Measurements from ENCODE around the gene IL20RA.
"Not testable (repeated sequence)": the region's sequence is repeated elsewhere in the genome, so short reads cannot be mapped to it uniquely, and the experiment has no call there.

IL20RA gene

DNA sequence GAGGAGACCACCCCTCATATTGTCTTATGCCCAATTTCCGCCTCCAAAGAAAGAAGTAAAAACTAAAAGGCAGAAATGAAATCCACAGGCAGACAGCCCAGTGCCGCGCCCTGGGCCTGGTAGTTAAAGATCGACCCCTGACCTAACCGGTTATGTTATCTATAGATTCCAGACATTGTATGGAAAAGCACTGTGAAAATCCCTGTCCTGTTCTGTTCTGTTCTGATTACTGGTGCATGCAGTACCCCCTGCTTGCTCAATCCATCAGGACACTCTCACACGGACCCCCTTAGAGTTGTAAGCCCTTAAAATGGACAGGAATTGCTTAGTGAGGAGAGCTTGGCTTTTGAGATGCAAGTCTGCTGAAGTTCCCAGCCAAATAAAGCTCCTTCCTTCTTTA, 84.8 kb downstream of the IL20RA start:
- H3K4me3 ChIP-seq (ENCODE audit: low read length); H3K27ac ChIP-seq (ENCODE audit: low read depth, low read length); H3K4me1 ChIP-seq (ENCODE audit: control insufficient read depth, insufficient read depth, low read length); H3K9ac ChIP-seq (ENCODE audit: low read length); H3K27me3 ChIP-seq (ENCODE audit: control insufficient read depth, insufficient read depth, low read length); H3K36me3 ChIP-seq (ENCODE audit: control insufficient read depth, insufficient read depth, low read length): not testable (repeated sequence)

DNA sequence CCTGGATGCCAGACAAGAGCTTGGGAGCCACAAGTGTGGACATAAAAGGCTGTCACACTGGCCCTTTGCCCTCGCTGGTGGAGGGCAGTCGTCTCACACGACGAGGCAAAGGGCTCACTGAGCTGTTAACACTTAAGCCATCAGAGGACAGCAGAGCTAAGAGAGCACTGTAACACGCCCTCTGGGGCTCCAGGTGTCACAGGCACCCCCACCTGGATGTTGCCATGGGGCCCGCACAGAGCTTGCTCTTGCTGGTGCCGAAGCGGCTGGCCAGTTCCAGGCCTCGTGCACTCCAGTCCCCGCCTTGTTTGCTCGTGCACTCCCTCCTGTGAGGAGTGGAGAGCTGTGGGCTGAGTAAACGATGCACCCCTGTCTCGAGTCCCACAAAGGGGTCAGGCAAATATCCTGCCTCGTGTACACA, 85.3 kb downstream of the IL20RA start:
- Histone ChIP-seq H3K27me3 (ENCODE audit: control insufficient read depth, insufficient read depth, low read length) (no peaks in the 10 kb centered on the region), H3K9ac (ENCODE audit: low read length) (no peak overlapping the region), H3K27ac (ENCODE audit: low read depth, low read length) (no peak overlapping the region), H3K36me3 (ENCODE audit: control insufficient read depth, insufficient read depth, low read length) (no peaks in the 10 kb centered on the region), H3K4me3 (ENCODE audit: low read length) (no peak overlapping the region), H3K4me1 (ENCODE audit: control insufficient read depth, insufficient read depth, low read length) (no peaks in the 10 kb centered on the region)

DNA sequence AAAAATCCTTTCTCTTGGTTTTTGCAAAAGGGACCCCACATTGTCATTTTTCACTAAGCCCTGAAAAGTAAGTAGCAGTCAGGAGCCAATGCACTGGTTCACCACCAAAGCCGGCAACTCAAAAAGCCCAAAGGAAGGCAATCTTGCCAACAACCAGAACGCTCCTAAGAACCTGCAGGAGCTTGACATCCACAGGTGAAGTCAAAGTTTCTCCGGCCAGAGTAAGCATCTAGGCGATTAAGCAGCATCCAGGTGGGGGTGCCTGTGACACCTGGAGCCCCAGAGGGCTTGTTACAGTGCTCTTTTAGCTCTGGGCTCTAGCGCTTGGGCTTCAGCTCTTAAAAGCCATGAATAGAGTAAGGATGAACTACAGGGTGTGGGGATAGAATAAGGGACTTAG, 86.6 kb downstream of the IL20RA start:
- H3K27ac ChIP-seq (ENCODE audit: low read depth, low read length): no peak overlapping the region
- H3K4me3 ChIP-seq (ENCODE audit: low read length): no peak overlapping the region
- H3K4me1 ChIP-seq (ENCODE audit: control insufficient read depth, insufficient read depth, low read length): no peaks in the 10 kb centered on the region
- H3K27me3 ChIP-seq (ENCODE audit: control insufficient read depth, insufficient read depth, low read length): no peaks in the 10 kb centered on the region
- H3K36me3 ChIP-seq (ENCODE audit: control insufficient read depth, insufficient read depth, low read length): no peaks in the 10 kb centered on the region
- H3K9ac ChIP-seq (ENCODE audit: low read length): no peak overlapping the region

DNA sequence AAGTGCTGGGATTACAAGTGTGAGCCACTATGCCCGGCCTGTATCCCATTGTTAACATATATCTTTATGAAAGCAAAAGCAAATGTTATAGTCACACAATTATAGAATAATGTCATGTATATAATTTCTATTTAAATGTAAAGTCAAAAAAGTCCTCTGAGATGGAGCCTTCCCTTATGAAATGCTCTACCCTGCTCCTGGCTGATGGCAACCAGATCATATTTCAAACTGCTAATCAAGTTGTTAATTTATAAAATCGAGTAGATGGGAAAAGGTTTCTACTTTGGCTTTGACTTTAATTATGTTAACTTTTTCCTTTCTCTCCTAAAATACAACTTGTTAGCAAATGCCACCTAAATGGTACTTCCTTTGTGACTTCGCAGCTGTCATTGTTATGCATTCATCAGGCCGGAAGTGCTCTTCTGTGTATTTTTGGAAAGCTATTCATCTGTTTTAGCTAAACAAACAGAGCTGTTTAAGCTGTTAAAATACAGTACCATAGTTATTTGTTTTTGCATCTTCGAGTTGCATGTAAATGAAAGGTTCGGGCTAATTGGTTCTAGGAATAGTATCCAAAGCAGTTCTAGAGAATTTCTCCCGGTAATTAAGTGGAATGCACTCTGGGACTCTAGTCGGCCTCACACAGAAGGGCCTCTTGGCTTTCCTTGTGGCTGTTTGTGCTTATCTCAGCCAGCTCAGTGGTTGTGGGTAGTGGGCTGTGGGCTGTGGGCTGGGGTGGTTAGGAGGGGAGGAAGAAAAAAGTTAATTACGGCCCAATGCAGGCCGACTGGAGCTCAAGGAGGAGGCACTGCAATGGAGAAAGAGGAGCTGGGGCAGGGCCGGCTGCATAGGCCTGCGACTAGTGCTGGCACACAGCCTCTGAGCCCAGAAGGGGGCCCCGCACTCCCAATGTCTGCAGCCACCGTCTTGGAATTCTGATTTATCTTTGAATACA, 87.9 kb downstream of the IL20RA start:
- H3K4me1 ChIP-seq (ENCODE audit: control insufficient read depth, insufficient read depth, low read length): no peaks in the 10 kb centered on the region
- H3K9ac ChIP-seq (ENCODE audit: low read length): no peak overlapping the region
- H3K27ac ChIP-seq (ENCODE audit: low read depth, low read length): no peak overlapping the region
- no peaks in the 10 kb centered on the region for H3K27me3 ChIP-seq (ENCODE audit: control insufficient read depth, insufficient read depth, low read length)
- H3K36me3 ChIP-seq (ENCODE audit: control insufficient read depth, insufficient read depth, low read length): no peaks in the 10 kb centered on the region
- no peak overlapping the region for H3K4me3 ChIP-seq (ENCODE audit: low read length)

DNA sequence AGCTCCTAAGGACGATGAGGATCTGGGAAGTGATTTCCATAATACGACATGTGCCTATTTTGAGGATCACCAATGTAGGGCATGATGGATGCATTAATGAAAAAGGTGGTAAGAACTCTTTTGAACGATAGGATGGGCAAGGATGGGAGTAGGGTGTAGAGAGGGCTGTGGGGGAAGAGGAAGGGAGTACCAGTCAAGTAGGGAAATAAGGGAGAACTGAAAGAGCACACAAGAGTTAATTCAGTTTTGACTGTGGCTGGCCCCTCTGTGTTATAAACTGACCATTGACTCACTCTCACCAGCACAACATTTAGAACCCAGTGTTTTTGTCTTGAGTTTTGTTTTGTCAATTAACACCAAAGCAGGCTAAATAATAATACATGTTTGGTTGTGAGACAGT, 89.6 kb downstream of the IL20RA start:
- Histone ChIP-seq H3K9ac (ENCODE audit: low read length) (no peak overlapping the region), H3K4me3 (ENCODE audit: low read length) (no peak overlapping the region), H3K27ac (ENCODE audit: low read depth, low read length) (no peak overlapping the region), H3K27me3 (ENCODE audit: control insufficient read depth, insufficient read depth, low read length) (no peaks in the 10 kb centered on the region), H3K4me1 (ENCODE audit: control insufficient read depth, insufficient read depth, low read length) (no peaks in the 10 kb centered on the region), H3K36me3 (ENCODE audit: control insufficient read depth, insufficient read depth, low read length) (no peaks in the 10 kb centered on the region)

DNA sequence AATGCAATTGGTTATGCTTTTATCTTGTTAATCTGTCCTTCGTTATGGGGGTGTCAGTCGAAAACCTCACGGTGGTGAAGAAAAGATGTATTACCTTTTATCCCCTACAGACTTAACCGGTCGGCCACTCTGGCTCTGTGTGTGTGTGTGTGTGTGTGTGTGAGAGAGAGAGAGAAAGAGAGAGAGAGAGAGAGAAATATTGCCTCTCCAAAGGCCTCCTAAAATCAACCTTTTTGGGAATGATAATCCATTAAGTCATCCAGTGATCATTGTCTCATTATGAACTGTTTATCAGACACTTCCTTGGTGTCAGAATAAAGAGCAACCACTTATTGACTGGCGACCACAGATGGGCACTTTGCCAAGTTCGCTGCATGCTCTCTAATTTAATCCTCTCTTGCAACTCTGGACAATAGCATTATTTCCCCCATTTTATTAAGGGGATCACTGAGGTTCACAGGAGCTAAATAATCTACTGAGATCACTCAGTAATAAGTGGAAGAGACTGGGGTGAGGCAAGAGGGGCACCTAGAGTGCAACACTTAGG, 92.0 kb downstream of the IL20RA start:
- no peaks in the 10 kb centered on the region for H3K4me1 ChIP-seq (ENCODE audit: control insufficient read depth, insufficient read depth, low read length)
- no peaks in the 10 kb centered on the region for H3K36me3 ChIP-seq (ENCODE audit: control insufficient read depth, insufficient read depth, low read length)
- H3K27ac ChIP-seq (ENCODE audit: low read depth, low read length): no peak overlapping the region
- H3K27me3 ChIP-seq (ENCODE audit: control insufficient read depth, insufficient read depth, low read length): no peaks in the 10 kb centered on the region
- no peak overlapping the region for H3K4me3 ChIP-seq (ENCODE audit: low read length)
- no peak overlapping the region for H3K9ac ChIP-seq (ENCODE audit: low read length)

DNA sequence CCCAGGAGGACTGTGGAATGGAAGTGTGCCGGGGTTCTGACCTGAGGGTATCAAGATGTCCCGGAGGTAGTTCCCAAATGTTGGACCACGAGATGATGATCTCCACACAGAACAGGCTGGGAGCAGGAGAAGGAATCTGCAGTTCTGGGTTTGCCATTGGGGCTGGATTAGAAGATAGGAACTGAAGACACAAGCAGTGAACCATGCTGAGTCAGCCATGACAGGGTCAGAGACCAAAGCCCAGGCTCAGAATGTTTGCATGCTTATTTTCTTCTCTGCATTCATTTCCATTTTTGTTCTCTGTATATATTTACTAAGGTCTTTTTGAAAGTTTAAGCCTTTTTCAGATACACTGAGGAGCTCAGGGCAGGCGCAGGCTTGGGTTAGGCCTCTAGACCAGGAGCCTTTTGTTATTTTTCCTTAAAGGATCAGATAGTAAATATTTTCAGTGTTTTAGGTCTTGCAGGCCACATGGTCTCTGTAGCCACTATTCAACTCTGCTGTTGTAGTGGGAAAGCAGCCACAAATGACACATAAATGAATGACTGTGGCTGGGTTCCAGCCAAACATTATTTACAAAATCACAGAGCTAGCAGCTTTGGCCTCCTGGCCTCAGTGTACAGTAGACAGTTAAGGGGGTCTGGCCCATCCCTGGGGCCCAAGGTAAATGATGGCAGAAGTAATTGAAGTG, 94.2 kb downstream of the IL20RA start:
- no peaks in the 10 kb centered on the region for H3K27me3 ChIP-seq (ENCODE audit: control insufficient read depth, insufficient read depth, low read length)

More for the DNA sequence above, 94.2 kb downstream of the IL20RA start:
- H3K4me3 ChIP-seq (ENCODE audit: low read length): no peak overlapping the region
- H3K27ac ChIP-seq (ENCODE audit: low read depth, low read length): no peak overlapping the region
- no peaks in the 10 kb centered on the region for H3K36me3 ChIP-seq (ENCODE audit: control insufficient read depth, insufficient read depth, low read length)
- no peak overlapping the region for H3K9ac ChIP-seq (ENCODE audit: low read length)
- no peaks in the 10 kb centered on the region for H3K4me1 ChIP-seq (ENCODE audit: control insufficient read depth, insufficient read depth, low read length)
